K562 (cell line): ENCODE results near the gene CREB3L1. TPM values are rescaled to one million over a fixed set of nuclear protein-coding genes. Genes with fewer than 3 reads are reported as not detected.

ENCODE experiments used
- BDP1 ChIP-seq: IDR thresholded peaks from 3 replicates; pipeline ENCODE4 v1.6.1; 2011; ENCODE audit not compliant: insufficient read length, insufficient read depth
- CREM ChIP-seq: IDR thresholded peaks from 2 replicates; pipeline ENCODE4 v1.6.1; 2014; ENCODE audit warnings: antibody characterized with exemption, low read depth
- DMBX1 ChIP-seq: fragments of 250-450 bp; sonication (Bioruptor Pico); IDR thresholded peaks from 2 replicates; pipeline ENCODE4 v1.8.0; 2022; ENCODE audit warnings: inconsistent platforms, mild to moderate bottlenecking, moderate library complexity, borderline replicate concordance
- GABPB2 ChIP-seq: fragments of 250-450 bp; sonication (Bioruptor Pico); conservative IDR thresholded peaks from 2 replicates; pipeline ENCODE4 v1.5.1; 2021; ENCODE audit warnings: mild to moderate bottlenecking
- GMEB1 ChIP-seq: fragments of 250-450 bp; sonication (Bioruptor Pico); IDR thresholded peaks from 2 replicates; pipeline ENCODE4 v1.4.0; 2020; ENCODE audit warnings: mild to moderate bottlenecking
- IFI16 ChIP-seq: fragments of 250-450 bp; sonication (Bioruptor Pico); IDR thresholded peaks from 2 replicates; pipeline ENCODE4 v2.1.2; 2022; ENCODE audit warnings: mild to moderate bottlenecking, inconsistent platforms
- IRF1 ChIP-seq: sonication (generic); formaldehyde crosslinking; IDR thresholded peaks from 2 replicates; pipeline ENCODE4 v1.8.0; 2022; ENCODE audit warnings: missing genetic modification reagents, mild to moderate bottlenecking, borderline replicate concordance
- IRF9 ChIP-seq: fragments of 450-650 bp; IDR thresholded peaks from 2 replicates; pipeline ENCODE4 v1.6.1; 2016; ENCODE audit warnings: missing biosample characterization, missing genetic modification characterization
- MCM5 ChIP-seq: fragments of 450-650 bp; IDR thresholded peaks from 2 replicates; pipeline ENCODE4 v1.6.1; 2016; ENCODE audit warnings: low read depth
- MTA2 ChIP-seq: fragments of 450-650 bp; IDR thresholded peaks from 2 replicates; pipeline ENCODE4 v1.6.1; 2016; ENCODE audit warnings: low read depth
- PREB ChIP-seq: sonication (generic); formaldehyde crosslinking; IDR thresholded peaks from 2 replicates; pipeline ENCODE4 v1.8.1; 2023; ENCODE audit warnings: mild to moderate bottlenecking, missing genetic modification reagents
- TCF7L2 ChIP-seq: fragments of 150-350 bp; IDR thresholded peaks from 2 replicates; pipeline ENCODE4 v1.6.1; 2016; ENCODE audit warnings: low read depth, mild to moderate bottlenecking, low read length, moderate library complexity
- THRA ChIP-seq: fragments of 450-650 bp; IDR thresholded peaks from 2 replicates; pipeline ENCODE4 v1.6.1; 2017; ENCODE audit warnings: mild to moderate bottlenecking, moderate library complexity
- ZBTB11 ChIP-seq, 3 experiments: fragments of 200-800 bp in 1 of 3; fragments of 250-450 bp in 1 of 3; fragments of 450-650 bp in 1 of 3; sonication (Bioruptor Pico) in 1 of 3; sonication (Bioruptor generic) in 1 of 3; formaldehyde crosslinking in 1 of 3; IDR thresholded peaks; 2 replicates each; pipeline versions ENCODE4 v1.6.1 to v1.8.0; 2016 to 2022; ENCODE audit warnings: mild to moderate bottlenecking in 2 of 3, missing genetic modification characterization in 2 of 3, missing compliant biosample characterization in 1 of 3, moderate library complexity in 1 of 3
- ZNF134 ChIP-seq: fragments of 250-450 bp; sonication (Bioruptor Pico); conservative IDR thresholded peaks from 2 replicates; pipeline ENCODE4 v1.4.0; 2020
- ZNF282 ChIP-seq: sonication (generic); formaldehyde crosslinking; IDR thresholded peaks from 2 replicates; pipeline ENCODE4 v1.8.1; 2023; ENCODE audit warnings: missing genetic modification reagents
- ZNF707 ChIP-seq: fragments of 250-450 bp; sonication (Bioruptor Pico); conservative IDR thresholded peaks from 2 replicates; pipeline ENCODE4 v1.8.0; 2022; ENCODE audit warnings: inconsistent platforms, mild to moderate bottlenecking, moderate library complexity
- polyA plus RNA-seq, 8 experiments: library from polyadenylated mRNA; depleted of rRNA in 4 of 8; stranded (reverse) in 5 of 8; unstranded in 3 of 8; fragments of >200 nt; fragmentation: Nextera tagmentation in 2 of 8; fragmentation: Illumina TruSeq in 1 of 8; extraction: Ambion mirVana in 2 of 8; extraction: Trizol in 1 of 8; gene quantifications; 2 replicates each; pipeline versions ENCODE4 v1.2.1 to v1.2.3, GENCODE V29; 2011 to 2014; ENCODE audit warnings: inconsistent platforms in 1 of 8, missing spikeins in 1 of 8
- total RNA-seq, 7 experiments: library from RNA; depleted of rRNA in 6 of 7; stranded (reverse); fragments of >200 nt in 6 of 7; fragmentation: Illumina TruSeq in 2 of 7; extraction: Trizol in 2 of 7; gene quantifications; 2 replicates each; pipeline versions ENCODE4 v1.2.1 to v1.2.3, GENCODE V29; 2011 to 2021; ENCODE audit warnings: low replicate concordance in 1 of 7

The CREB3L1 gene
- total and polyA plus RNA-seq, 9 of the 15 experiments (the other 6 are each of a cell fraction or from before 2014, with no cell fraction given): 1.2 to 27.6 (median 3.7) TPM

GRCh38 chr11:46361283-46362155, 84.1 kb downstream of the CREB3L1 start (continued):
- TF ChIP-seq GMEB1 (CRISPR knock-in tag): no peak; the same call in 1 of the 2 replicates
- no peak for TF ChIP-seq BDP1
- TF ChIP-seq ZNF134: peak; percentile 68
- TF ChIP-seq PREB: no peak
- TF ChIP-seq THRA: no peak
- TF ChIP-seq MTA2: no peak
- peak; percentile 45; the same call in 1 of the 2 replicates for TF ChIP-seq CREM
- TF ChIP-seq TCF7L2: no peak
- no peak for TF ChIP-seq MCM5
- no peak for TF ChIP-seq IFI16 (CRISPR knock-in tag)
- peak; percentile 74; the same call in 1 of the 2 replicates for TF ChIP-seq DMBX1 (CRISPR knock-in tag)
- no peak for TF ChIP-seq ZNF282
- peak in 1 of 3 experiments; percentile 54; a peak in 1 of 6 replicates for TF ChIP-seq ZBTB11 (CRISPR knock-in tag; IDR thresholded peaks at IDR 0.05)
- TF ChIP-seq ZNF707: no peak
- TF ChIP-seq GABPB2 (CRISPR knock-in tag): no peak
- no peak for TF ChIP-seq IRF9 (tag)
- no peak for TF ChIP-seq IRF1
